Right renal cortex interstitium (tissue), 3 donors: Measurements from ENCODE around the gene EXTL2. TPM values are rescaled to one million over a fixed set of nuclear protein-coding genes. Genes with fewer than 3 reads are reported as not detected.
A peak's percentile ranks its signal among the peaks of the same experiment; 100 is the strongest.
"Not testable (repeated sequence)": the region's sequence is repeated elsewhere in the genome, so short reads cannot be mapped to it uniquely, and the experiment has no call there.

Experiments used
- DNase-seq, 3 donors: peaks; one replicate each; pipeline ENCODE4 v3.0.0-alpha.2; 2013; ENCODE audit warnings: low read depth in 3 of 3, low spot score in 2 of 3
- polyA plus RNA-seq, 3 donors: library from polyadenylated mRNA; unstranded; fragments of 120-200 nt; gene quantifications; one replicate each; pipeline ENCODE4 v1.2.1, GENCODE V29; 2013; ENCODE audit not compliant: insufficient read length in 3 of 3

EXTL2 gene
- polyA plus RNA-seq, 3 donors = 59.0 to 61.7 (median 61.6) TPM

DNA sequence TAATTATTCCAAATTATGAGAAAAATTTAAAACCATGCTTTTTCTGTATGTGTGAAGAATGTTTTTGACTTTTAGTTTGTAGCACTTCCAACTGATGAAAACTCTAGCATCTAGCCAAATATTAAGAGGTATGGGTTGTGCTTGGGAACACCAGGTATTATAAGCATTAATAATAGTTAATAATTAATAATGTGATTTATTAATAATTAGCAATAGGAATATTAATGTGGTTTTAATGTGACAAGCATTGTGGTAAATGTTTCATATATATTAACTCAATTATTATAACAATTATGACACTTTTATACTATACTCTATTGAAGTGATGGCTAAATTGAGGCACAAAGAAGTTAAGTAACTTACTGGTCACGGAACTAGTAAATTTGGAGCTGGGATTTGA lies 9.1 kb upstream of the EXTL2 start:
- DNase-seq = no peak

DNA sequence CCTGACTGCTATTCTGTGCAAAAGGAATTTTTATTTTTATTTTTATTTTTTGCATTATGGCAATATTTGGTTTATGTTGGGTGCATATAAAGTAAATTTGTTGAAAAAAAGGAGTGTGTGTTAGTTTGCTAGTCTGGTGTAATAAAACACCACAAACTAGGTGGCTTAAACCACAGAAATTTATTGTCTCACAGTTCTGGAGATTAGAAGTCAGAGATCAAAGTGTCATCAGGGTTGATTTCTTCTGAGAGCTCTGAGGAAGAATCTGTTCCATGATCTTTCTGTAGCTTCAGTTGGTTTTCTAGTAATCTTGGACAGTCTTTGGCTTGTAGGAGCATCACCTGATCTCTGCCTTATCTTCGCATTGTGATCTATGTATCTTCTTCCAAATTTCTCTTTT lies 7.7 kb upstream of the EXTL2 start:
- no peak for DNase-seq

DNA sequence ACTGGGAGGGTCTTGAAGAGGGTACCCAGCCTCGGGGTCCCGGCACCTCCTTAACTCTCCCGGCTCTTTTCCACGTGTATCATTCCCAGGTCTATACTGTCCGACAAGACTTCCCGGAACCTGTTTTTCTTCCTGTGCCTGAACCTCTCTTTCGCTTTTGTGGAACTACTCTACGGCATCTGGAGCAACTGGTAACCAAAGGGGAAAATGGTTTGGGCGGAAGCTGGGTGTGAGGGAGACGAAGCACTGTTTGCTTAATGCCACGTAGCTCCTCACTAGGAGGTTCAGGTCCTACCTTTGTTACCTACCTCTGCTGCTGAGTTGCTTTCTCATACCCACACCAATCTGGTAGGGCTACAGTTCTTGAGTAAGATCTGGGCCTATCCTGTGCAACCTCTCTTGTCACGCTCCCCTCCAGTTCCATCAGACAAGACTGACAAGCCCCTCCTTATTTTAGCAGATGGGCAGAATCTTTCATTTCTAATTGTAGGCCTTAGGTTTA lies 1.9 kb upstream of the EXTL2 start:
- DNase-seq = peak in 2 of 3 donors; percentile 13 to 24

DNA sequence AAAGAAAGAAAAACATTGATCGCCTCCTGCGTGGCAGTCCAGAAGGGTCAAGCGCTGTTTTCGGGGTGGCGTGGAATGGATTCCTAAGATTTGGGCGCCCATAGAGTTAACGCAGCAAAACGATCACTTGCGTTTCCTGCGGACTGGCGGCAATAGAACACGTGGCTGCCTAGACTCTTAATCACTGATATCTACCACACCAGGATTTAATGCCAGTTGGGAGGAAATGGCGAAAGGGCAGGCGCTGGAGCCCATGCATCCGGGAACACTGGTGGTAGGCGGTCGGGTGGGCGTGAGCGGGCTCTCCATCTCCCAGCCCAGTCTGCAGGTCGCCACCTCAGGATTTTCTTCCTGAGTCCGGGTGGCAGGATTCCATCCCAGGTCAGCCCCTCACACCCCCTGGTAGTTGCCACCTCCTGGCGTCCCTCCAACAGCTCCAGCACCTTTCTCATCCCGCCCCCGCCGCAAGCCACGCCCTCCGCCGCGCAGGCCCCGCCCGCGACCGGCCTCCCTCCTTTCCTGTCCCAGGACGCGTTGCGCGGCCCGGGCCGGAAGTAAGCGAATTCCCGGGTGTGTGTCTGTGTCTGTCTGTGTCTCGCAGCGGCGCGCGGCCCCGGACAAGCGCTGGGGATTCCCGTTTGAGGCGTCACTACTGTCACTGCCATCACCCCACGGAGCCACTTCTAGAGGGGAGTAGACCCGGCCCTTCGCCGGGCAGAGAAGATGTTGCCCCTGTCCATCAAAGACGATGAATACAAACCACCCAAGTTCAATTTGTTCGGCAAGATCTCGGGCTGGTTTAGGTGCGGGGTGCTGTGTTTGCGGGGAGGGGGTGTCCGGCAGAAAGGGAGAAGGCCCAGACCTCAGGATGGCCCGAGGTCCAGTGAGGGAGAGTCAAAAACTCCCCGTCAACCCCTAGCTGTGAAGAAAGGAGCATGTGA lies 1.2 kb upstream of the EXTL2 start, which contains the start of gene SLC30A7:
Gene SLC30A7, plus strand, starts transcription at position 551 of the 941 bp plus-strand sequence. Its CDS starts 173 bp downstream, at position 724.
- DNase-seq = peak; percentile 65 to 83 (median 81)

DNA sequence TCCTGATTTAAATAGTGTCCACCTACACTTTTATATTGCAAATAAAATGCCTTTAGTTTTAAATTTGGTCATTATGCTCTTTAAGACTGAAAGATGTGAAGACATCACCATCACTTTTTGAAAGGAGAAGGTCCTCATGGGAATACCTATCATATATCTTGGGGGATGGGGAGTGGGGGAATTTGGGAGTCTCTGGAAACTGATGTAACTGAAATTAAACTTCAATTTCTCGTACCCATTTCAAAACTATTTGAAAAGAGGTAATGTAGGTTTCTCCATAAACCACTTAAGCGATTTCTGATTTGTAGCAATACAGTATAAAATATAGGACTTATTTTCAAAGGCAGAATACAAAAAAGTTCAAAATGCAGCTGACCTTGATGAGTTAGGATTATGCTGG lies 924 bp downstream of the EXTL2 start:
- DNase-seq = no peak

DNA sequence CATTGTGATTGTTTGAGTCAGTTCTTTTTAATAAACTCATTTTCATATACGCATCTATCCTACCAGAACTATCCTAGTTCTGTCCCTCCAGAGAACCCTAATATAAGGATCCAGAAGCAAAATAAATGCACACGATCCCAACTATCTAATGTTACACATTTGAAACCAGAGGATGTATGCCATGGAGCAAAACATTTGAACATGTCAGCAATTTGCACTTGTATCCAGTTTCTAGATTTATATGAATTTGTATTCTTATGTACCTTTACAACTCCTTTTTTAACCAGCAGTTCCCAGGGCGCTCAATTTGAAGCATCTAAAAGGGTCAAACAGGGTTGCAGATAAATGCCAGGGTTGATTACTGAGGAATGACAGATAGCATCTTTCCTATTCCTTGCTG lies 2.1 kb downstream of the EXTL2 start:
- no peak for DNase-seq

DNA sequence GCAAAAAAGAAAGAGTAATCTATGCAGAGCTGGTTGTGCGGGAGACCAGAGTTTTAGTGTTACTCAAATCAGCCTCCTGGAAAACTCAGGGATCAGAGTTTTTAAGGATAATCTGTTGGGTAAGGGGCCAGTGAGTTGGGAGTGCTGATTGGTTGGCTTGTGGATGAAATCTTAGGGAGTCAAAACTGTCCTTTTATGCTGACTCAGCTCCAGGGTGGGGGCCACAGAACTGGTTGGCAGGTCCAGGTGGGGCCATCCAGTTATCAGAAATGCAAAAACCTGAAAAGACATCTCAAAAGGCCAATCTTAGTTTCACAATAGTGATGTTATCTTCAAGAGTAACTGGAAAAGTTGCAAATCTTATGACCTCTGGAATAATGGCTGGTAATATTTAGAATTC lies 3.3 kb downstream of the EXTL2 start:
- DNase-seq = no peak

DNA sequence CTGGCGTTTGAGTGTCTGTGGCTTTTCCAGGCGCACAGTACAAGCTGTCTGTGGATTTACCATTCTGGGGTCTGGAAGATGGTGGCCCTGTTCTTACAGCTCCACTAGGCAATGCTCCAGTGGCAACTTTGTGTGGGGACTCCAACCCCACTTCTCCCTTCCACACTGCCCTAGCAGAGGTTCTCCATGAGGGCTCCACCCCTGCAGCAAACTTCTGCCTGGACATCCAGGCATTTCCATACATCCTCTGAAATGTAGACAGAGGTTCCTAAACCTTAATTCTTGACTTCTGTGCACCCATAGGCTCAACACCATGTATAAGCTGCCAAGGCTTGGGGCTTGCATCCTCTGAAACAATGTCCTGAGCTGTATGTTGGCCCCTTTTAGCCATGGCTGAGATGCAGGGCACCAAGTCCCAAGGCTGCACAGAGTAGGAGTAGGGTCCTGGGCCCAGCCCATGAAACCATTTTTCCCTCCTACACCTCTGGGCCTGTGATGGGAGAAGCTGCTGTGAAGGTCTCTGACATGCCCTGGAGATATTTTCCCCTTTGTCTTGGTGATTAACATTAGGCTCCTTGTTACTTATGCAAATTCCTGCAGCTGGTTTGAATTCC lies 4.7 kb downstream of the EXTL2 start:
- not testable (repeated sequence) for DNase-seq

DNA sequence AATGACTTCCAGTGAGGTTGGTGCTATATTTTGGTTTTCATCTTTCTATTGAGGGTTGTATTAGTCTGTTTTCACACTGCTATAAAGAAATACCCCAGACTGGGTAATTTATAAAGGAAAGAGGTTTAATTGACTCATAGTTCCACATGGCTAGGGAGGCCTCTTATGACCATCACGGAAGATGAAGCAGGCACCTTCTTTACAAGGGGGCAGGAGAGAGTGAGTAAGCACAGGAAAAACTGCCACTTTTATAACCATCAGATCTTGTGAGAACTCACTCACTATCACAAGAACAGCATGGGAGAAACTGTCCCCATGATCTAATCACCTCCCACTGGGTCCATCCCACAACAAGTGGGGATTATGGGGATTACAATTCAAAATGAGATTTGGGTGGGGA lies 5.6 kb downstream of the EXTL2 start:
- not testable (repeated sequence) for DNase-seq

DNA sequence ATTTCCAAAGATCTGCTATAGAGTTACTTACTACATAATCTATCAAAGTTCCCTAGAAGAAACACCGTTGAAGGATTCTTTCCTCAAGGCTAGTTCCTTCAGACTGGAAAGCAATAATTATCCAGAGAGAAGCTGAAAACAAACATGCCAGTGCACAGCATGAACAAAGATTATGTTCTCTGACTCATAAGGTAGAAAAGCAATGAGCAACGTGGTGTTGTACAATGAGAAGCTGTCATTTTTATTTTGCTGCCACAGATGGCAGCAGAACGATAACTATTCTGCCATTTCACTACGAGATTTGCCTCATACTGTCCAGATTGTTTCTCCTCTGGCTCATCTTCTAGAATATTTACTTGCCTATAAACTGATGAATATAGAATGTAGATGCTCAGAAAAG lies 10.7 kb downstream of the EXTL2 start:
- no peak for DNase-seq

DNA sequence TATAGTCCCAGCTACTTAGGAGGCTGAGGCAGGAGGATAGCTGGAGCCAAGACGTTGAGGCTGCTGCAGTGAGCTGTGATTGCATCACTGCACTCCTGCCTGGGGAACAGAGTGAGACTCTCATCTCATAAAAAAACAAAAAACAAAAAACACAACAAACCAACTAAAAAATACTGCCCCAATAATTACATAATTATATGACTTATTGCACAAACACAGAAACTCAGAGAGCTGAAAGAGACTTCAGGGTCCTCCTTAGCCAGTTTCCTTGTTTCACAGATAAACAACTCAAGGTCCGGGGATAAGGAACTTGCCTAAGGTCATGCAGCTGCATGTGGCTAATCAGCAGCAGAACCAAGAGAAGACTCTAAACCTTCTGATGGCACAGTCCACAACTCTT lies 11.9 kb downstream of the EXTL2 start:
- no peak for DNase-seq

DNA sequence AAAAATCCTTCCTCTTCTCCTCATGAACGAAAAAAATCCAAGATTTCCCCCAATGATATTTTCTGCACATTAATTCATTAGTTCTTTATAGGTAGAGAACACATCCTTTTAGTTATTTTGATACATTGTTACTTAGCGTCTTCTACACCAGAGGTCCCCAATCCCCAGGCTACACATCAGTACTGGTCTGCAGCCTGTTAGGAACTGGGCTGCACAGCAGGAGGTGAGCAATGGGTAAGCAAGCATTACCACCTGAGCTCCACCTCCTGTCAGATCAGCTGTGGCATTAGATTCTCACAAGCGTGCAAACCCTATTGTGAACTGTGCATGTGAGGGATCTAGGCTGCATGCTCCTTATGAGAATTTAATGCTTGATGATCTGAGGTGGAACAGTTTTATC lies 13.0 kb downstream of the EXTL2 start:
- no peak for DNase-seq

DNA sequence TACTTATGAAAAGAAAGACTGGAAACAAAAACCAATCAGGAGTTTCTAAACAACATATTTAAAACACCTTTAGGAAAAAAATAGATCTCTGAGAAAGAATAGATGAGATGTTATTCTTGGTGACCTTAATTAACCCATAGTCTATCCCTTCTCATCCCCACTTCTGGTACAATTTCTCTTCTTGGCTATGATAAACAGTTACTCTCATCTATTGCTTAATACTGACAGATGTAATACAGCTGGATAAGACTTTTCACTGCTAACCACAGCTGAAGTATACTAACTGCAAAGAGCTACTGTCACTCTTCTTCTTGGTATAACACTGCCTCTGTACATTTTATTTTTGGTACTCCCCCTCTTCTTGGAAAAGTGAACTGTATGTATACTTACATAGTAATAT lies 15.2 kb downstream of the EXTL2 start:
- DNase-seq = no peak

DNA sequence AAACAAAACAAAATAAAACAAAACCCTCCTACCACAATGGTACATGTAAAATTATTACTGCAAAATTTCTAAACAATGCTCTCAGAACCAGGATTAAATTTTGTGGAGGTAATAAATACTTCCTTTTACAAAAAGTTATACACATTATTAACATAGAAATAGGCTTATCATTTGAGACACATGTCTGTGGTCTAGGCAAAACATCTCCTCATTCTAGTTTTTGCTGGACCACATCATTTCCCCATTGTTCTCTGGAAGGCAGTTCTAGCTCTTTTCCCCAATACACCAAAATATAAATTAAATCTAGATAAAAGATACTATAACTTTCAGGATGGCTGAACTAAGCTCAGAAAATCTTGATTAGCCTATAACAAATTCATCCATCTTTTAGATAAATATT lies 18.4 kb downstream of the EXTL2 start:
- no peak for DNase-seq

DNA sequence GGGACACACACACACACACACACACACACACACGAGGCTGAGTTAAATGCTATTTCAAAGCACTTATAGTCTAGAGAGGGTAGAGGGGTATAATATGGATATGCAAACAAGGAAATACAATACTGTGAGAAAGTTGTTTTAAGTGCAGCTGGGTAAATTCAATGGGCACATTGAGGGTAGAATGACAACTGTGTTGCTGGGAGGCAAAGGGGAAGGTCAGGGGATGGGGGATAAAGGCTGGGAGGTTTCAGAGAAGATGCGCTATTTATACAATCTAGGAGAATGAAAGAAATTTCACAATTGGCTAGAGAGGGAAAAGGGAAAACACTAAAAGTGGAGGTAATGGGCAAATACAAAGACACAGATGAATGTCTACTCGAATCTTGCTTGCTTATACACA lies 19.4 kb downstream of the EXTL2 start:
- no peak for DNase-seq

DNA sequence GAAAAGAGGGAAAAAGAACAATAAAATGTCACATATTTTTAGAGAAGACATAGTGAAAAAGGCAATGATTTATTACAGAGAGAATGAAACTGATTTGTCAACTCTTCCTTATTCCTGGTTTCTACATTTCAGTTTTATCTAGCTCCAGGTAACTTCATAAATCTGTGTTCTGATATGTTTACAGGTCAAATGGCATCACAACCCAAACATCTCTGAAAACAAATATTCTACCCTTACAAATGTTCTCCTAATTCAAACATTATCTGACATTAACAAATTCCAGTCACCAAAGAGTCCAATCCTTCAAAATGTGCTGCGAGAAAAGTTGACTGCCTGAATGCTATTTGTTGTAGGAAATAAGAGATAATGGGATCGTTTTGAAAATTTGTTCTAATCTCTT lies 20.2 kb downstream of the EXTL2 start:
- no peak for DNase-seq

DNA sequence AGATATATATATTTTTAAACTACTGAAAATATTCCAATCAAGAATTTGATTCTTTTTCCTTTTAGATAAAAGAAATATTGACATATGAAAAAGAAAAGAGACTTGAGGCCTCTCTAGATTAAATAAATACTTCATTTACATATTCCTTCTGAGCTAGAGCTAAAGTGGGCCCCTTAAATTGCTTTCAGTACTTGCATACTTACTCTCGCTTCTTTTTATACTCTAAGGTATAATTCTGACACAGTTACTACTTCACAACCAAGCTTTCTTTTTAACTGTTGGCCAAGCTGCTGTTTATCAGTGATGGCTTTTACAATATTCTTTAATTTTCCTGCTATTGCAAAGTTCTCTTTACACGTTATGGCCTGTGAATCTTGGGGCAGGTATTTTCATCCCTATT lies 24.6 kb downstream of the EXTL2 start:
- no peak for DNase-seq

DNA sequence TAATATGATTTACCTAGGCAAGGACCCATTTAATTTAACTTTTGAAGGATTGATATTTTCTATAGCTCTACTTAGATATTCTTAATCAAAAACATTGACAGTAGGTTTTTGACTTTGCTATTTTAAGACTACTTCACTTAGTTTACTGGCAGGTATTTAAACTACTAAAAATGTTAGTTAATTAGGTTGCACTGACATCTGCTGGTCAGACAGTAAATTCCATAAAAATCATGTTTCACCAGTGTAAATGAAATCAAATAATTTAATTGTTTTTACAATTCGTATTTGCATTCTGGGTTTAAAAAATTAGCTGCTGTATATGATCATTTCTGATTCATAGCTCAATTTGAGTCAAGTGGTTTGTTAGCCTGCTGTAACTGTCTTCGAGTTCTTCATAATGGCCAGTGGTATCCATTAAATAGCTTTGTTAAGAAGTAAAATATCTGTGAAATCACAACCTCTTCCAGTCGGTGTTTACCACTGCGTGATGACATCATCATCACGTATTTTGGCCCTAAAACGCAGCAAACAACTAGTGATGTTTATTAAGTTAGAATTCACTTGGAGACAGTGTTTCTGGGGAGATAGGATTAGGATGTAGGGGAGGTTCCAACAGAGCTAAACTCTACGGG lies 26.2 kb downstream of the EXTL2 start:
- DNase-seq = peak in 1 of 3 donors; percentile 31

DNA sequence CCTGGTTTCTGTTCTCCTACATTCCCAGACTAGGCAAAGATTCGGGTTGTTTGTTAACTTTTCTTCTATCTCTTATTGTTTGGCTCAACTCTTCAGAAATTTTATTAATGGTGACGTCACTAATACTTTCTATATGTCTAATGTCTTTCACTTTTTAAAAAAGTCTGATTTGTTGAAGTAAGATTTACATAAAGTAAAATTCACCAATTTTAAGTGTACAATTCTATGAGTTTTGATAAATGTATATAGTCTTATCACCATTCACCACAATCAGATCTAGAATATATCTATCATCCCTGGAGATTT lies 27.8 kb downstream of the EXTL2 start:
- no peak for DNase-seq

DNA sequence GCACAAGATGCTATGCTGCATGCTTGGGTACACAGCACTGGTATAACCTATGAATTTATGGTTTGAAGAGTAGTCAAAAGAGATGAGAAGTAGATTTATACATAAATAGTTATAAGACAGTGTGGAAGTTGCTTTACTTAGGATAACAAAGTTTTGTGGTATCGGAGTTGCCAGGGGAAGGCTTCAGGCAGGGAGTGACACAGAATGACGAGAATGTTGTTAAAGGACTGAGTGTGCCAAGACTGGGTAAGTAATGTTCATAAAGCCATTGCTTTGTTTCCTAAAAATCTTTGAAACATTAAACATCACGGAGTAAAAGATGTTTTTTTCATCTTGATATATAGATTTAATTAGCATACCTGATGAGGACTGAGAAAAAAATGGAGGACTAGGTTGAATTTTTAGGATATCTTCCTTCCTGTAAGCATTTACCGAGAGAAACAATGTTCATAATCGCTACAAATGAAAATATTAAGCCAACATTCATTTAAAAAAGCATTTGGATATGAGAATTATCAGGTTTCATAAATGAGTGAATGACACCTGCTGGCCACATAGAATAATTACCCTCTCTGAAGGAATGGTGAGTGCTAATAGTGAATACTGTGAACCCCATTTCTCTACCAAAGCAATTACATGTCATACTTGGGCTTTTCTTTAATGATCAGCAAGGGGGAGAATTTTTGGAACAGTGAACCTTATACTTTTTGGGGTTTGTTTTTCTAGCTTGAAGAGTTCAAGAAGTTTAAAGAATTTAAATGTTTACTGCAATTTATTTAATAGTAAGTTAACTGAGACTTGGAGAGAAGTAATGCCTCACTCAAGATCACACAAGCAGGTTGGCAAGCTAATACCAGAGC lies 28.4 kb downstream of the EXTL2 start:
- DNase-seq = no peak

DNA sequence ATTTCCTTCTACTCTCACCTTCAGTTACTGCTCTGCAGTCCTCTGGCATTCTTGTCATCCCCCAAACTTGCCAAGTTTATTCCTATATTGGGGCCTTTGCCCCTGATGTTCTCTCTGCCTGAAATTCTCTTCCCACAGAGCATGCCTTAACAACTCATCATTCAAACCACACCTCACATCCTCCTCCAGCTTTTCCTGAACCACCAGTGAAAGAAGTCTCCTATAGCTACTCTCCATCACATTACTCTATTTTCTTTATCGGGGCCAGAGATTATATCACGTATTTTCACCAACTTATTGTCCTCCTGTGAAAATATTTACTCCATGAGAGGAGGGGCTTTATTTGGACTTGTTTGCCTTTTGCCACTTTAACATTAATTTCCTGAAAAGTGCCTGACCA lies 32.1 kb downstream of the EXTL2 start:
- DNase-seq = no peak
